ENCODE results near the gene EHD2.
A peak's percentile ranks its signal among the peaks of the same experiment; 100 is the strongest.
"Not testable (repeated sequence)": the region's sequence is repeated elsewhere in the genome, so short reads cannot be mapped to it uniquely, and the experiment has no call there.

EHD2 gene

DNA sequence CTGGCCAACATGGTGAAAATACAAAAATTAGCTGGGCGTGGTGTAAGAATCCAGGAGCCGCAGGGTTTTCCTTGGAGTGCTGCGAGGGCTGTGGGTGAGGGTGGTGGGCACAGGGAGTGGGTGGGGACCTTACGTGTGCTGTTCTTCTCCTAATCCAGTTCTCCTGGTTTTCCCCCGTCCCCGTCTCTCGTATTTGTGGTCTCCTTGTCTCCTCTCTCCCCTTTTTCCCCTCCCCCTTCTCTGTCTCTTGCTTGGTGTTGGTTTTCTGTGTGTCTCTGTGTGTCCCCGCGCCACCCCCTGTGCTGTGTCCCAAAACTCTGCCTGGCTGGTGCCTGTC lies 67.0 kb downstream of the EHD2 start:
- H3K36me3 ChIP-seq: peaks cover 21% of the 10 kb centered on the region
- peaks cover 20% of the 10 kb centered on the region for H3K27me3 ChIP-seq
- peaks cover 12 to 18% of the 10 kb centered on the region in 2 experiments for H3K4me1 ChIP-seq (ENCODE audit: control insufficient read depth in 1 of 2, insufficient read depth in 1 of 2, low read depth in 1 of 2, low read length in 1 of 2)
- no peak overlapping the region for H3K4me3 ChIP-seq (ENCODE audit: low read depth in 1 of 2, low read length in 1 of 2)
- H3K27ac ChIP-seq: no peak overlapping the region
- no peak for TF ChIP-seq CTCF (IDR thresholded peaks at IDR 0.05)
- H3K9me3 ChIP-seq: no peaks in the 10 kb centered on the region

GRCh38 chr19:47781590-47782262 lies 68.5 kb downstream of the EHD2 start:
- H3K27ac ChIP-seq: no peak overlapping the region
- peaks cover 20% of the 10 kb centered on the region for H3K27me3 ChIP-seq
- peaks cover 26% of the 10 kb centered on the region for H3K36me3 ChIP-seq
- peaks cover 12 to 18% of the 10 kb centered on the region in 2 experiments for H3K4me1 ChIP-seq (ENCODE audit: control insufficient read depth in 1 of 2, insufficient read depth in 1 of 2, low read depth in 1 of 2, low read length in 1 of 2)
- no peak for TF ChIP-seq CTCF (IDR thresholded peaks at IDR 0.05)
- no peaks in the 10 kb centered on the region for H3K9me3 ChIP-seq
- no peak overlapping the region for H3K4me3 ChIP-seq (ENCODE audit: low read depth in 1 of 2, low read length in 1 of 2)

GRCh38 chr19:47786566-47786965 lies 73.3 kb downstream of the EHD2 start:
- Histone ChIP-seq H3K4me1 (ENCODE audit: control insufficient read depth in 1 of 2, insufficient read depth in 1 of 2, low read depth in 1 of 2, low read length in 1 of 2) (no peaks in the 10 kb centered on the region), H3K27ac (no peak overlapping the region), H3K9me3 (no peaks in the 10 kb centered on the region), H3K4me3 (ENCODE audit: low read depth in 1 of 2, low read length in 1 of 2) (no peak overlapping the region), H3K27me3 (no peaks in the 10 kb centered on the region), H3K36me3 (peaks cover 17% of the 10 kb centered on the region)
- no peak for TF ChIP-seq CTCF (IDR thresholded peaks at IDR 0.05)

DNA sequence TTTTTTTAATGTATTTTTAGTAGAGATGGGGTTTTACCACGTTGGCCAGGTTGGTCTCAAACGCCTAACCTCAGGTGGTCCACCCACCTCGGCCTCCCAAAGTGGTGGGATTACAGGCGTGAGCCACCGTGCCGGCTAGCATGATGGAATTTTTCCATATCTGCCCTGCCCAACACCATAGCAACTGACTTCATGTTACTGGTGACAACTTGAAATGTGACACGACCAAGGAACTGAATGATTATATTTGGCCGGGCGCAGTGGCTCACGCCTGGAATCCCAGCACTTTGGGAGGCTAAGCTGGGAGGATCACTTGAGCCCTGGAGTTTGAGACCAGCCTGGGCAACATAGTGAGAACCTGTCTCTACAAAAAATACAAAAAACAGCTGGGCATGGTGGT lies 74.1 kb downstream of the EHD2 start:
- H3K27ac ChIP-seq; H3K27me3 ChIP-seq; H3K4me3 ChIP-seq (ENCODE audit: low read depth in 1 of 2, low read length in 1 of 2); H3K4me1 ChIP-seq (ENCODE audit: control insufficient read depth in 1 of 2, insufficient read depth in 1 of 2, low read depth in 1 of 2, low read length in 1 of 2); H3K9me3 ChIP-seq: not testable (repeated sequence)
- H3K36me3 ChIP-seq: peaks cover 11% of the 10 kb centered on the region

DNA sequence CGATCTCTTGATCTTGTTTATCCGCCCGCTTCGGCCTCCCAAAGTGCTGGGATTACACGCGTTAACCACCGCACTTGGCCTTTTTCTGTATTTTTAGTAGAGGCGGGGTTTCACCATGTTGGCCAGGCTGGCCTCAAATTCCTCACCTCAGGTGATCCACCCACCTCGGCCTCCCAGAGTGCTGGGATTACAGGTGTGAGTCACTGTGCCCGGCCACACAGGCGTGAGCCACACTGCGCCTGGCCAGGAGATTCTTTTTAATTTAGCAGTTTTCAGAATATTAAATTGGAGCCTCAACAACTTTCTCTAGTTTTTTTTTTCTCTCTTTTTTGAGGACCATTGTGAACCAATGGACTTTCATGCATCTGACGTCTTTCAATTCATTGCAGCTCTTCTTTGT lies 76.6 kb downstream of the EHD2 start:
- not testable (repeated sequence) for H3K4me3 ChIP-seq (ENCODE audit: low read depth in 1 of 2, low read length in 1 of 2); H3K27ac ChIP-seq; H3K4me1 ChIP-seq (ENCODE audit: control insufficient read depth in 1 of 2, insufficient read depth in 1 of 2, low read depth in 1 of 2, low read length in 1 of 2); H3K36me3 ChIP-seq; H3K9me3 ChIP-seq; H3K27me3 ChIP-seq

GRCh38 chr19:47790398-47790814 lies 77.2 kb downstream of the EHD2 start:
- no peak overlapping the region for H3K4me3 ChIP-seq (ENCODE audit: low read depth in 1 of 2, low read length in 1 of 2)
- H3K9me3 ChIP-seq: no peaks in the 10 kb centered on the region
- H3K27ac ChIP-seq: no peak overlapping the region
- no peaks in the 10 kb centered on the region for H3K27me3 ChIP-seq
- H3K4me1 ChIP-seq (ENCODE audit: control insufficient read depth in 1 of 2, insufficient read depth in 1 of 2, low read depth in 1 of 2, low read length in 1 of 2): no peaks in the 10 kb centered on the region
- peak; percentile 71 for TF ChIP-seq CTCF (IDR thresholded peaks at IDR 0.05)
- H3K36me3 ChIP-seq: peaks cover 3% of the 10 kb centered on the region

- no peaks in the 10 kb centered on the region for H3K9me3 ChIP-seq
- no peaks in the 10 kb centered on the region for H3K36me3 ChIP-seq
- H3K4me3 ChIP-seq (ENCODE audit: low read depth in 1 of 2, low read length in 1 of 2): no peak overlapping the region
- no peak for TF ChIP-seq CTCF (IDR thresholded peaks at IDR 0.05)
- no peak overlapping the region for H3K27ac ChIP-seq
- no peaks in the 10 kb centered on the region for H3K27me3 ChIP-seq
- H3K4me1 ChIP-seq (ENCODE audit: control insufficient read depth in 1 of 2, insufficient read depth in 1 of 2, low read depth in 1 of 2, low read length in 1 of 2): no peaks in the 10 kb centered on the region
Observed at GRCh38 chr19:47792616-47793015, 79.4 kb downstream of the EHD2 start.
